ENCODE data around the gene VGLL4. TPM values are rescaled to one million over a fixed set of nuclear protein-coding genes. Genes with fewer than 3 reads are reported as not detected.
"Not testable (repeated sequence)": the region's sequence is repeated elsewhere in the genome, so short reads cannot be mapped to it uniquely, and the experiment has no call there.

VGLL4 gene
- polyA plus RNA-seq, 10 donors: 40.6 to 52.1 (median 45.3) TPM

- no peak for DNase-seq
Measured at GRCh38 chr3:11535243-11535960, 108.3 kb downstream of the VGLL4 start.

- peak in 1 of 3 donors; percentile 61 for DNase-seq
Measured at GRCh38 chr3:11534793-11535101, 109.0 kb downstream of the VGLL4 start.

- DNase-seq: no peak
Measured at GRCh38 chr3:11534011-11534792, 109.5 kb downstream of the VGLL4 start.

- DNase-seq: no peak
Measured at GRCh38 chr3:11532931-11533391, 110.8 kb downstream of the VGLL4 start.

GRCh38 chr3:11530153-11530721 lies 113.5 kb downstream of the VGLL4 start:
- DNase-seq: peak; percentile 34 to 93 (median 62)

- no peak for DNase-seq
Measured at GRCh38 chr3:11529281-11529680, 114.4 kb downstream of the VGLL4 start.

GRCh38 chr3:11526121-11526520 lies 117.6 kb downstream of the VGLL4 start:
- DNase-seq: not testable (repeated sequence)

- peak in 2 of 3 donors; percentile 67 to 88 for DNase-seq
Measured at GRCh38 chr3:11523572-11524101, 120.1 kb downstream of the VGLL4 start.

- no peak for DNase-seq
Measured at GRCh38 chr3:11522953-11523571, 120.7 kb downstream of the VGLL4 start.

- DNase-seq: no peak
Measured at GRCh38 chr3:11522398-11522715, 121.4 kb downstream of the VGLL4 start.

GRCh38 chr3:11521167-11521566 lies 122.5 kb downstream of the VGLL4 start:
- DNase-seq: no peak

GRCh38 chr3:11517601-11518000 lies 126.1 kb downstream of the VGLL4 start:
- DNase-seq: no peak

GRCh38 chr3:11514191-11514821 lies 129.4 kb downstream of the VGLL4 start:
- DNase-seq: peak in 2 of 3 donors; percentile 34 to 76

GRCh38 chr3:11513817-11514135 lies 129.9 kb downstream of the VGLL4 start:
- DNase-seq: no peak

GRCh38 chr3:11513125-11513816 lies 130.4 kb downstream of the VGLL4 start:
- not testable (repeated sequence) for DNase-seq

GRCh38 chr3:11511606-11512005 lies 132.1 kb downstream of the VGLL4 start:
- DNase-seq: not testable (repeated sequence)

GRCh38 chr3:11510356-11510755 lies 133.4 kb downstream of the VGLL4 start:
- DNase-seq: peak in 1 of 3 donors; percentile 53

- DNase-seq: peak in 1 of 3 donors; percentile 52
Measured at GRCh38 chr3:11510001-11510340, 133.7 kb downstream of the VGLL4 start.

GRCh38 chr3:11509173-11510000 lies 134.3 kb downstream of the VGLL4 start:
- DNase-seq: peak; percentile 67 to 88 (median 84)
